Measurements from ENCODE around the gene GJB3.
A peak's percentile ranks its signal among the peaks of the same experiment; 100 is the strongest.
"Not testable (repeated sequence)": the region's sequence is repeated elsewhere in the genome, so short reads cannot be mapped to it uniquely, and the experiment has no call there.

Gene GJB3

GRCh38 chr1:34786521-34787325 lies 5.7 kb downstream of the GJB3 start:
- DNase-seq: peak; percentile 6

- no peak for DNase-seq
Observed at GRCh38 chr1:34787461-34788420, 6.7 kb downstream of the GJB3 start.

GRCh38 chr1:34790985-34791384 lies 10.0 kb downstream of the GJB3 start:
- no peak for DNase-seq

- DNase-seq: no peak
Observed at GRCh38 chr1:34792424-34792823, 11.4 kb downstream of the GJB3 start.

GRCh38 chr1:34792868-34793727 lies 12.1 kb downstream of the GJB3 start, which contains the start of gene GJA4:
TSS of gene GJA4 (plus strand) at chr1:34792999. CDS start at chr1:34794214, 1,215 bp downstream.
- DNase-seq: no peak

- no peak for DNase-seq
Observed at GRCh38 chr1:34794001-34794789, 13.2 kb downstream of the GJB3 start.

GRCh38 chr1:34794790-34795180 lies 13.8 kb downstream of the GJB3 start:
- no peak for DNase-seq

GRCh38 chr1:34795916-34796315 lies 14.9 kb downstream of the GJB3 start:
- no peak for DNase-seq

- DNase-seq: no peak
Observed at GRCh38 chr1:34796990-34797389, 16.0 kb downstream of the GJB3 start.

GRCh38 chr1:34800214-34800613 lies 19.2 kb downstream of the GJB3 start:
- no peak for DNase-seq

GRCh38 chr1:34803770-34804169 lies 22.8 kb downstream of the GJB3 start:
- no peak for DNase-seq

GRCh38 chr1:34806396-34806795 lies 25.4 kb downstream of the GJB3 start:
- DNase-seq: no peak

- DNase-seq: no peak
Observed at GRCh38 chr1:34808051-34808810, 27.2 kb downstream of the GJB3 start.

GRCh38 chr1:34810781-34811180 lies 29.8 kb downstream of the GJB3 start:
- DNase-seq: not testable (repeated sequence)

GRCh38 chr1:34816332-34816731 lies 35.3 kb downstream of the GJB3 start:
- no peak for DNase-seq

- no peak for DNase-seq
Observed at GRCh38 chr1:34816778-34817177, 35.8 kb downstream of the GJB3 start.

- not testable (repeated sequence) for DNase-seq
Observed at GRCh38 chr1:34818862-34819261, 37.8 kb downstream of the GJB3 start.

- DNase-seq: no peak
Observed at GRCh38 chr1:34822202-34822601, 41.2 kb downstream of the GJB3 start.

GRCh38 chr1:34824817-34825454 lies 43.9 kb downstream of the GJB3 start:
- no peak for DNase-seq

GRCh38 chr1:34825455-34826091 lies 44.6 kb downstream of the GJB3 start:
- DNase-seq: no peak

Measured in NCI-H446 treated with DMSO at 0.1 percent for 48 hours (cell line).